HCT116 (cell line): ENCODE measurements around the gene COL23A1. TPM values are rescaled to one million over a fixed set of nuclear protein-coding genes. Genes with fewer than 3 reads are reported as not detected.

Experiments used
- ATAC-seq: fragments of 200-7000 bp; cut with Tn5 transposase; 2 replicates; pipeline ENCODE4 v1.9.1; 2020; ENCODE audit warnings: mild to moderate bottlenecking, moderate library complexity
- BruUV-seq: library from RNA; stranded (reverse); fragments of 400-500 nt; replicated peaks from 2 replicates; lab custom pipeline; 2021; lab: Mats Ljungman, UMichigan
- CTCF ChIA-PET: fragments of 300-600 bp; sonication (Branson Sonifier 250); formaldehyde crosslinking; loops from one replicate; lab custom pipeline; 2021; ENCODE audit warnings: antibody characterized with exemption; lab: Charles Lee
- POLR2A ChIA-PET: fragments of 300-600, 350-600 bp; sonication (Branson Sonifier 250); formaldehyde crosslinking; loops from one replicate; lab custom pipeline; 2021; ENCODE audit warnings: antibody characterized with exemption; lab: Charles Lee
- RAD21 ChIA-PET, 2 experiments: fragments of 300-600 bp; sonication (Branson Sonifier 250); formaldehyde crosslinking; loops; one replicate each; lab custom pipeline; 2023; ENCODE audit warnings: low total read pairs in 2 of 2; ENCODE audit not compliant: uncharacterized antibody in 2 of 2, unreplicated experiment in 2 of 2, low non-redundant PET in 1 of 2; lab: Charles Lee
- DNase-seq: peaks from one replicate; pipeline ENCODE4 v3.0.0-alpha.2; 2010; ENCODE audit warnings: low read depth, low spot score
- H2AFZ ChIP-seq: fragments of 200-600 bp; shearing (Covaris generic), sonication (generic); 2 replicates; pipeline ENCODE4 v1.6.1; 2017; ENCODE audit warnings: low read depth, mixed run types, mixed read lengths, antibody characterized with exemption, low read length; ENCODE audit not compliant: poor library complexity, severe bottlenecking
- H3K27ac ChIP-seq: 2 replicates; pipeline ENCODE4 v1.5.1; 2012; ENCODE audit warnings: low read depth, low read length
- H3K27me3 ChIP-seq: fragments of 200-600 bp; sonication (generic); 2 replicates; pipeline ENCODE4 v1.6.1; 2016; ENCODE audit warnings: mixed run types, low read length, mixed read lengths; ENCODE audit not compliant: insufficient read depth
- H3K36me3 ChIP-seq, 2 experiments: fragments of 200-500 bp in 1 of 2; fragments of 200-600 bp in 1 of 2; sonication (Bioruptor generic) in 1 of 2; sonication (generic) in 1 of 2; 2 replicates each; pipeline versions ENCODE4 v1.5.1 to v1.6.1; 2014 to 2016; ENCODE audit warnings: low read length in 2 of 2, inconsistent platforms in 1 of 2, mixed read lengths in 1 of 2, mixed run types in 1 of 2; ENCODE audit not compliant: insufficient read depth in 2 of 2, control insufficient read depth in 1 of 2
- H3K4me1 ChIP-seq, 2 experiments: fragments of 200-600 bp in 1 of 2; sonication (generic) in 1 of 2; 2 replicates each; pipeline versions ENCODE4 v1.5.1 to v1.6.1; 2012 to 2017; ENCODE audit warnings: low read length in 2 of 2, inconsistent platforms in 1 of 2, mild to moderate bottlenecking in 1 of 2, mixed read lengths in 1 of 2, mixed run types in 1 of 2, moderate library complexity in 1 of 2; ENCODE audit not compliant: insufficient read depth in 2 of 2, control insufficient read depth in 1 of 2
- H3K4me2 ChIP-seq: fragments of 200-600 bp; sonication (generic); 2 replicates; pipeline ENCODE4 v1.6.1; 2017; ENCODE audit warnings: mixed run types, low read length, mixed read lengths
- H3K4me3 ChIP-seq, 2 experiments: fragments of 200-600 bp in 1 of 2; sonication (generic) in 1 of 2; replicated peaks in 1 of 2; 2 replicates each; pipeline ENCODE4 v1.5.1; 2011 to 2016; ENCODE audit warnings: low read length in 2 of 2, control low read depth in 1 of 2, low read depth in 1 of 2, mild to moderate bottlenecking in 1 of 2, mixed read lengths in 1 of 2, mixed run types in 1 of 2
- H3K79me2 ChIP-seq: fragments of 200-600 bp; sonication (generic); 2 replicates; pipeline ENCODE4 v1.6.1; 2017; ENCODE audit warnings: mild to moderate bottlenecking, mixed run types, low read length, moderate library complexity, mixed read lengths; ENCODE audit not compliant: insufficient read depth
- H3K9ac ChIP-seq: fragments of 200-600 bp; sonication (generic); 2 replicates; pipeline ENCODE4 v1.6.1; 2016; ENCODE audit warnings: low read length, mixed read lengths
- H3K9me2 ChIP-seq: fragments of 200-600 bp; sonication (generic), shearing (Covaris generic); 2 replicates; pipeline ENCODE4 v1.6.1; 2017; ENCODE audit warnings: mixed run types, mild to moderate bottlenecking, moderate library complexity; ENCODE audit not compliant: insufficient read depth
- H3K9me3 ChIP-seq, 2 experiments: fragments of 200-500 bp in 1 of 2; fragments of 200-600 bp in 1 of 2; sonication (Bioruptor generic) in 1 of 2; sonication (generic) in 1 of 2; 2 replicates each; pipeline ENCODE4 v1.6.1; 2014 to 2017; ENCODE audit warnings: low read length in 2 of 2, mixed read lengths in 2 of 2, inconsistent platforms in 1 of 2, low read depth in 1 of 2, mild to moderate bottlenecking in 1 of 2, mixed run types in 1 of 2, moderate library complexity in 1 of 2; ENCODE audit not compliant: control insufficient read depth in 1 of 2, insufficient read depth in 1 of 2
- H4K20me1 ChIP-seq: fragments of 200-600 bp; sonication (generic), shearing (Covaris generic); 2 replicates; pipeline ENCODE4 v1.6.1; 2017; ENCODE audit warnings: mixed run types, mild to moderate bottlenecking, moderate library complexity; ENCODE audit not compliant: insufficient read depth
- CEBPB ChIP-seq: IDR thresholded peaks from 2 replicates; pipeline ENCODE4 v1.6.1; 2012; ENCODE audit warnings: low read depth
- EGR1 ChIP-seq: IDR thresholded peaks from 2 replicates; pipeline ENCODE4 v1.6.1; 2012; ENCODE audit warnings: low read depth
- ELF1 ChIP-seq: IDR thresholded peaks from 2 replicates; pipeline ENCODE4 v1.6.1; 2012; ENCODE audit warnings: low read depth, borderline replicate concordance
- EZH2phosphoT487 ChIP-seq: fragments of 200-600 bp; IDR thresholded peaks from 2 replicates; pipeline ENCODE4 v1.6.1; 2018; ENCODE audit warnings: antibody characterized with exemption, borderline replicate concordance
- FOSL1 ChIP-seq: IDR thresholded peaks from 2 replicates; pipeline ENCODE4 v1.6.1; 2012; ENCODE audit warnings: low read depth
- JUND ChIP-seq: IDR thresholded peaks from 2 replicates; pipeline ENCODE4 v1.6.1; 2012
- POLR2A ChIP-seq: IDR thresholded peaks from 2 replicates; pipeline ENCODE4 v1.7.0; 2011; ENCODE audit warnings: borderline replicate concordance; ENCODE audit not compliant: insufficient read depth, insufficient read length; ENCODE audit errors: extremely low read depth
- POLR2AphosphoS5 ChIP-seq: IDR thresholded peaks from 2 replicates; pipeline ENCODE4 v1.6.1; 2011; ENCODE audit warnings: mild to moderate bottlenecking, low read depth, low read length, moderate library complexity
- RAD21 ChIP-seq: IDR thresholded peaks from 2 replicates; pipeline ENCODE4 v1.6.1; 2012; ENCODE audit warnings: low read depth, mild to moderate bottlenecking
- SP1 ChIP-seq: IDR thresholded peaks from 2 replicates; pipeline ENCODE4 v1.6.1; 2012; ENCODE audit warnings: low read depth
- SRF ChIP-seq: IDR thresholded peaks from 2 replicates; pipeline ENCODE4 v1.6.1; 2012; ENCODE audit warnings: low read depth
- TCF7L2 ChIP-seq: IDR thresholded peaks from 2 replicates; pipeline ENCODE4 v1.7.0; 2011; ENCODE audit warnings: borderline replicate concordance, inconsistent platforms; ENCODE audit not compliant: insufficient read depth, insufficient read length; ENCODE audit errors: extremely low read depth
- ZFX ChIP-seq: fragments of 450-650 bp; IDR thresholded peaks from 2 replicates; pipeline ENCODE4 v1.6.1; 2017
- ZNF274 ChIP-seq: fragments of 200-500 bp; sonication (Bioruptor generic); IDR thresholded peaks from 2 replicates; pipeline ENCODE4 v1.6.1; 2014; ENCODE audit warnings: mild to moderate bottlenecking, low read depth, low read length, inconsistent platforms
- intact Hi-C: fragments of 100-400 bp; cut with micrococcal nuclease; formaldehyde crosslinking; loops from 2 replicates; pipeline ENCODE4 v1.10.0; 2022
- total RNA-seq: library from RNA; stranded (reverse); gene quantifications from one replicate; pipeline ENCODE4 v1.2.1, GENCODE V29; 2021; ENCODE audit not compliant: unreplicated experiment
- TF ChIP-seq, protein P1 (sequence below), 3 experiments: fragments of 200-600 bp in 1 of 3; sonication (generic) in 1 of 3; IDR thresholded peaks in 2 of 3; conservative IDR thresholded peaks in 1 of 3; 2 replicates each; pipeline ENCODE4 v1.5.1; 2012 to 2017; ENCODE audit warnings: low read depth in 2 of 3, low read length in 2 of 3, antibody characterized with exemption in 1 of 3, borderline replicate concordance in 1 of 3, control low read depth in 1 of 3, mild to moderate bottlenecking in 1 of 3, mixed read lengths in 1 of 3, mixed run types in 1 of 3, moderate library complexity in 1 of 3; ENCODE audit not compliant: insufficient read depth in 1 of 3
- TF ChIP-seq, protein P2 (sequence below): IDR thresholded peaks from 2 replicates; pipeline ENCODE4 v1.6.1; 2012
- TF ChIP-seq, protein P3 (sequence below): IDR thresholded peaks from 2 replicates; pipeline ENCODE4 v1.6.1; 2012
- TF ChIP-seq, protein P4 (sequence below): IDR thresholded peaks from 2 replicates; pipeline ENCODE4 v1.6.1; 2012; ENCODE audit warnings: low read depth

The COL23A1 gene
- total RNA-seq, 1 experiment from 2014 or later = not detected

DNA sequence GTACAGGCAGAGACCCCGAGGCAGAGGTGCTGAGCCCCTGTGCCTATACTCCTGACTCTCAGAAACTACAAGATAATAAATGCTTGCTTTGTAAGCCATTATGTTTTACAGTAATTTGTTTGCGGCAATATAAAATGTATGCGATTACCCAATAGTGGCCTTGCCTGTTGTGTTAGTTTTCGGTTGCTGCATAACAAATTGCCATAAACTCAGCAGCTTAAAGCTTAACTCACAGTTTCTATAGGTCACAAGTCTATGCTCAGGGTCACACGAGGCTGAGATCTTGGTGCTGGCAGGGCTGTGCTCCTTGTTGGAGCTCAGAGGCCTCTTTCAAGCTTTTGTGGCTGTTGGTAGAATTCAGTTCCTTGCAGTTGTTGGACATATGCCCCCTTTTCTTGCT lies 114.8 kb downstream of the COL23A1 start:
- H3K36me3 ChIP-seq = no peaks in the 10 kb centered on the region
- H3K4me2 ChIP-seq = no peak overlapping the region
- peaks cover 0 to 2% of the 10 kb centered on the region in 2 experiments; a peak in 1 of 4 replicates for H3K4me1 ChIP-seq
- RAD21 ChIA-PET = no interaction called here
- ATAC-seq = no peak
- no peak for DNase-seq
- no peak overlapping the region for H3K9ac ChIP-seq
- no peaks in the 10 kb centered on the region for H3K27me3 ChIP-seq
- no peak for TF ChIP-seq SP1
- TF ChIP-seq CEBPB = no peak
- no peak for TF ChIP-seq ELF1
- no peak for TF ChIP-seq EZH2phosphoT487
- TF ChIP-seq, protein P1, sequence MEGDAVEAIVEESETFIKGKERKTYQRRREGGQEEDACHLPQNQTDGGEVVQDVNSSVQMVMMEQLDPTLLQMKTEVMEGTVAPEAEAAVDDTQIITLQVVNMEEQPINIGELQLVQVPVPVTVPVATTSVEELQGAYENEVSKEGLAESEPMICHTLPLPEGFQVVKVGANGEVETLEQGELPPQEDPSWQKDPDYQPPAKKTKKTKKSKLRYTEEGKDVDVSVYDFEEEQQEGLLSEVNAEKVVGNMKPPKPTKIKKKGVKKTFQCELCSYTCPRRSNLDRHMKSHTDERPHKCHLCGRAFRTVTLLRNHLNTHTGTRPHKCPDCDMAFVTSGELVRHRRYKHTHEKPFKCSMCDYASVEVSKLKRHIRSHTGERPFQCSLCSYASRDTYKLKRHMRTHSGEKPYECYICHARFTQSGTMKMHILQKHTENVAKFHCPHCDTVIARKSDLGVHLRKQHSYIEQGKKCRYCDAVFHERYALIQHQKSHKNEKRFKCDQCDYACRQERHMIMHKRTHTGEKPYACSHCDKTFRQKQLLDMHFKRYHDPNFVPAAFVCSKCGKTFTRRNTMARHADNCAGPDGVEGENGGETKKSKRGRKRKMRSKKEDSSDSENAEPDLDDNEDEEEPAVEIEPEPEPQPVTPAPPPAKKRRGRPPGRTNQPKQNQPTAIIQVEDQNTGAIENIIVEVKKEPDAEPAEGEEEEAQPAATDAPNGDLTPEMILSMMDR (IDR thresholded peaks at IDR 0.05 in 2 of 3, conservative IDR thresholded peaks at IDR 0.05 in 1 of 3; ENCODE audit: borderline replicate concordance in 1 of 3, insufficient read depth in 1 of 3, low read depth in 2 of 3, low read length in 2 of 3) = no peak
- no peak for TF ChIP-seq EGR1
- no peak for TF ChIP-seq ZNF274
- TF ChIP-seq, protein P2, sequence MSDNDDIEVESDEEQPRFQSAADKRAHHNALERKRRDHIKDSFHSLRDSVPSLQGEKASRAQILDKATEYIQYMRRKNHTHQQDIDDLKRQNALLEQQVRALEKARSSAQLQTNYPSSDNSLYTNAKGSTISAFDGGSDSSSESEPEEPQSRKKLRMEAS = no peak
- no peak for TF ChIP-seq TCF7L2
- TF ChIP-seq ZFX = no peak
- TF ChIP-seq SRF = no peak
- TF ChIP-seq JUND = no peak
- no peak for TF ChIP-seq POLR2AphosphoS5
- no peak for TF ChIP-seq POLR2A
- no peak for TF ChIP-seq FOSL1
- TF ChIP-seq, protein P3, sequence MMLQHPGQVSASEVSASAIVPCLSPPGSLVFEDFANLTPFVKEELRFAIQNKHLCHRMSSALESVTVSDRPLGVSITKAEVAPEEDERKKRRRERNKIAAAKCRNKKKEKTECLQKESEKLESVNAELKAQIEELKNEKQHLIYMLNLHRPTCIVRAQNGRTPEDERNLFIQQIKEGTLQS = no peak
- TF ChIP-seq, protein P4, sequence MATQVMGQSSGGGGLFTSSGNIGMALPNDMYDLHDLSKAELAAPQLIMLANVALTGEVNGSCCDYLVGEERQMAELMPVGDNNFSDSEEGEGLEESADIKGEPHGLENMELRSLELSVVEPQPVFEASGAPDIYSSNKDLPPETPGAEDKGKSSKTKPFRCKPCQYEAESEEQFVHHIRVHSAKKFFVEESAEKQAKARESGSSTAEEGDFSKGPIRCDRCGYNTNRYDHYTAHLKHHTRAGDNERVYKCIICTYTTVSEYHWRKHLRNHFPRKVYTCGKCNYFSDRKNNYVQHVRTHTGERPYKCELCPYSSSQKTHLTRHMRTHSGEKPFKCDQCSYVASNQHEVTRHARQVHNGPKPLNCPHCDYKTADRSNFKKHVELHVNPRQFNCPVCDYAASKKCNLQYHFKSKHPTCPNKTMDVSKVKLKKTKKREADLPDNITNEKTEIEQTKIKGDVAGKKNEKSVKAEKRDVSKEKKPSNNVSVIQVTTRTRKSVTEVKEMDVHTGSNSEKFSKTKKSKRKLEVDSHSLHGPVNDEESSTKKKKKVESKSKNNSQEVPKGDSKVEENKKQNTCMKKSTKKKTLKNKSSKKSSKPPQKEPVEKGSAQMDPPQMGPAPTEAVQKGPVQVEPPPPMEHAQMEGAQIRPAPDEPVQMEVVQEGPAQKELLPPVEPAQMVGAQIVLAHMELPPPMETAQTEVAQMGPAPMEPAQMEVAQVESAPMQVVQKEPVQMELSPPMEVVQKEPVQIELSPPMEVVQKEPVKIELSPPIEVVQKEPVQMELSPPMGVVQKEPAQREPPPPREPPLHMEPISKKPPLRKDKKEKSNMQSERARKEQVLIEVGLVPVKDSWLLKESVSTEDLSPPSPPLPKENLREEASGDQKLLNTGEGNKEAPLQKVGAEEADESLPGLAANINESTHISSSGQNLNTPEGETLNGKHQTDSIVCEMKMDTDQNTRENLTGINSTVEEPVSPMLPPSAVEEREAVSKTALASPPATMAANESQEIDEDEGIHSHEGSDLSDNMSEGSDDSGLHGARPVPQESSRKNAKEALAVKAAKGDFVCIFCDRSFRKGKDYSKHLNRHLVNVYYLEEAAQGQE = no peak
- no peak for TF ChIP-seq RAD21
- H4K20me1 ChIP-seq = no peaks in the 10 kb centered on the region
- H3K27ac ChIP-seq = no peak overlapping the region
- no peaks in the 10 kb centered on the region for H3K9me3 ChIP-seq
- no peaks in the 10 kb centered on the region for H3K9me2 ChIP-seq
- intact Hi-C loops = no loop called here
- no peaks in the 10 kb centered on the region for H3K79me2 ChIP-seq
- no TSS peak for BruUV-seq
- CTCF ChIA-PET = no interaction called here
- no peak overlapping the region for H2AFZ ChIP-seq
- no peak overlapping the region for H3K4me3 ChIP-seq
- POLR2A ChIA-PET = no interaction called here
